Panc1 (cell line): ENCODE measurements around the gene SMG6.

Experiments
- POLR2AphosphoS5 ChIP-seq: IDR thresholded peaks from 2 replicates; pipeline ENCODE4 v1.6.1; 2012; ENCODE audit warnings: mild to moderate bottlenecking, low read depth, low read length, moderate library complexity
- SIN3A ChIP-seq: IDR thresholded peaks from 2 replicates; pipeline ENCODE4 v1.6.1; 2012; ENCODE audit warnings: low read depth, mild to moderate bottlenecking, low read length, moderate library complexity, borderline replicate concordance; ENCODE audit not compliant: insufficient read depth
- TF ChIP-seq, protein P1 (sequence below): fragments of 450-650 bp; IDR thresholded peaks from 2 replicates; pipeline ENCODE4 v1.5.1; 2017; ENCODE audit warnings: mild to moderate bottlenecking
- TF ChIP-seq, protein P2 (sequence below), 2 experiments: IDR thresholded peaks; 2 replicates each; pipeline ENCODE4 v1.6.1; 2011 to 2012; ENCODE audit warnings: low read depth in 2 of 2, control low read depth in 1 of 2, low read length in 1 of 2, mild to moderate bottlenecking in 1 of 2, moderate library complexity in 1 of 2; ENCODE audit not compliant: insufficient read depth in 1 of 2

DNA sequence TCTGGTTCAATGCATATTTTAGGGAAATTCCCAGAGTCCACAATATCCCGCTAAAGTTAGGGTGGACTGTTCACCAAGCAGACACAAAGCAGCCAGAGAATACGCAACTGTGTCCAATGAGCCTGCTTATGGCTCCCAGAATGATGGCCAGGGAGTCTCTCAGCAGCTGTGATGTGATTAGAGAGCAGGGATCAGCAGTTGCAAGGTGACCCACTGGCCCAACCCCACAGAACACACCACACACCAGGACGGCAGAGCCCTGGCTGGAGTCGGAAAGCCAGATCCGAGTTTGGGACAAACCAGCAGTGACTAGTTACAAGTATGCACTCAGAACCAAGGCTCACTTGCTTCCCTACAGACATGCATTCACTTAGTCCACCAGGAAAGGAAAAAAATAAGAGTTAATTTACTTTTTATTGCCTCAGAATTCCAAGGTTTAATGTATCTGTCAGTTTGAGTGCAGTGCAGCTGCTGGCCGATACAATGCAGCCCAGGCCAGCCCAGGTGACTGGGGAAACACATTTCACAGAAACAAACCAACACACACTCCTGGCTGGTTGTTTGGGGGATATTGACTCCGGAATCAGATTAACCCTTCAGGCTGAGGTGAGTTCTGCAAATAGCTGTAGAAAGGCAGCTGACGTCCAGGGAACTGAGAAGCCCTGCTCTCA, 127.0 kb downstream of the SMG6 start:
- TF ChIP-seq, protein P1, sequence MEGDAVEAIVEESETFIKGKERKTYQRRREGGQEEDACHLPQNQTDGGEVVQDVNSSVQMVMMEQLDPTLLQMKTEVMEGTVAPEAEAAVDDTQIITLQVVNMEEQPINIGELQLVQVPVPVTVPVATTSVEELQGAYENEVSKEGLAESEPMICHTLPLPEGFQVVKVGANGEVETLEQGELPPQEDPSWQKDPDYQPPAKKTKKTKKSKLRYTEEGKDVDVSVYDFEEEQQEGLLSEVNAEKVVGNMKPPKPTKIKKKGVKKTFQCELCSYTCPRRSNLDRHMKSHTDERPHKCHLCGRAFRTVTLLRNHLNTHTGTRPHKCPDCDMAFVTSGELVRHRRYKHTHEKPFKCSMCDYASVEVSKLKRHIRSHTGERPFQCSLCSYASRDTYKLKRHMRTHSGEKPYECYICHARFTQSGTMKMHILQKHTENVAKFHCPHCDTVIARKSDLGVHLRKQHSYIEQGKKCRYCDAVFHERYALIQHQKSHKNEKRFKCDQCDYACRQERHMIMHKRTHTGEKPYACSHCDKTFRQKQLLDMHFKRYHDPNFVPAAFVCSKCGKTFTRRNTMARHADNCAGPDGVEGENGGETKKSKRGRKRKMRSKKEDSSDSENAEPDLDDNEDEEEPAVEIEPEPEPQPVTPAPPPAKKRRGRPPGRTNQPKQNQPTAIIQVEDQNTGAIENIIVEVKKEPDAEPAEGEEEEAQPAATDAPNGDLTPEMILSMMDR, result no peak
- TF ChIP-seq POLR2AphosphoS5 (no peak), SIN3A (no peak)
- TF ChIP-seq, protein P2, sequence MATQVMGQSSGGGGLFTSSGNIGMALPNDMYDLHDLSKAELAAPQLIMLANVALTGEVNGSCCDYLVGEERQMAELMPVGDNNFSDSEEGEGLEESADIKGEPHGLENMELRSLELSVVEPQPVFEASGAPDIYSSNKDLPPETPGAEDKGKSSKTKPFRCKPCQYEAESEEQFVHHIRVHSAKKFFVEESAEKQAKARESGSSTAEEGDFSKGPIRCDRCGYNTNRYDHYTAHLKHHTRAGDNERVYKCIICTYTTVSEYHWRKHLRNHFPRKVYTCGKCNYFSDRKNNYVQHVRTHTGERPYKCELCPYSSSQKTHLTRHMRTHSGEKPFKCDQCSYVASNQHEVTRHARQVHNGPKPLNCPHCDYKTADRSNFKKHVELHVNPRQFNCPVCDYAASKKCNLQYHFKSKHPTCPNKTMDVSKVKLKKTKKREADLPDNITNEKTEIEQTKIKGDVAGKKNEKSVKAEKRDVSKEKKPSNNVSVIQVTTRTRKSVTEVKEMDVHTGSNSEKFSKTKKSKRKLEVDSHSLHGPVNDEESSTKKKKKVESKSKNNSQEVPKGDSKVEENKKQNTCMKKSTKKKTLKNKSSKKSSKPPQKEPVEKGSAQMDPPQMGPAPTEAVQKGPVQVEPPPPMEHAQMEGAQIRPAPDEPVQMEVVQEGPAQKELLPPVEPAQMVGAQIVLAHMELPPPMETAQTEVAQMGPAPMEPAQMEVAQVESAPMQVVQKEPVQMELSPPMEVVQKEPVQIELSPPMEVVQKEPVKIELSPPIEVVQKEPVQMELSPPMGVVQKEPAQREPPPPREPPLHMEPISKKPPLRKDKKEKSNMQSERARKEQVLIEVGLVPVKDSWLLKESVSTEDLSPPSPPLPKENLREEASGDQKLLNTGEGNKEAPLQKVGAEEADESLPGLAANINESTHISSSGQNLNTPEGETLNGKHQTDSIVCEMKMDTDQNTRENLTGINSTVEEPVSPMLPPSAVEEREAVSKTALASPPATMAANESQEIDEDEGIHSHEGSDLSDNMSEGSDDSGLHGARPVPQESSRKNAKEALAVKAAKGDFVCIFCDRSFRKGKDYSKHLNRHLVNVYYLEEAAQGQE (IDR thresholded peaks at IDR 0.05; ENCODE audit: insufficient read depth in 1 of 2, low read depth in 2 of 2, low read length in 1 of 2), result no peak
